ENCODE data around the gene CCDC106.

CCDC106 gene

GRCh38 chr19:55647732-55648584 is at the start of gene CCDC106:
Gene CCDC106 (plus strand): TSS chr19:55648212. CDS start chr19:55649047, 835 bp downstream.
- peak; percentile 91 for DNase-seq

- DNase-seq: peak; percentile 96
Observed at GRCh38 chr19:55598719-55599467, 49.1 kb upstream of the CCDC106 start.

GRCh38 chr19:55599468-55599841 is 48.6 kb upstream of the CCDC106 start, which contains the start of gene FIZ1:
Gene FIZ1 (minus strand): TSS chr19:55599517. CDS start chr19:55597865, 1,652 bp downstream.
- peak; percentile 100 for DNase-seq

GRCh38 chr19:55599842-55600661 is 48.0 kb upstream of the CCDC106 start, which contains the start of gene ZNF524:
Gene ZNF524 (plus strand): TSS chr19:55600288. CDS start chr19:55602113, 1,825 bp downstream.
- peak; percentile 99 for DNase-seq

GRCh38 chr19:55600662-55601028 is 47.4 kb upstream of the CCDC106 start:
- no peak for DNase-seq

- peak; percentile 42 for DNase-seq
Observed at GRCh38 chr19:55601084-55601483, 46.9 kb upstream of the CCDC106 start.

- no peak for DNase-seq
Observed at GRCh38 chr19:55602104-55603001, 45.7 kb upstream of the CCDC106 start.

GRCh38 chr19:55603115-55603514 is 44.9 kb upstream of the CCDC106 start:
- no peak for DNase-seq

- DNase-seq: no peak
Observed at GRCh38 chr19:55603581-55604292, 44.3 kb upstream of the CCDC106 start.

- DNase-seq: peak; percentile 99
Observed at GRCh38 chr19:55605207-55605636, 42.8 kb upstream of the CCDC106 start.

GRCh38 chr19:55605637-55606470 is 42.2 kb upstream of the CCDC106 start, which contains the start of gene ZNF865:
Gene ZNF865 (plus strand): TSS chr19:55605647. CDS start chr19:55613619, 7,972 bp downstream.
- DNase-seq: peak; percentile 88

GRCh38 chr19:55606471-55606787 is 41.6 kb upstream of the CCDC106 start:
- no peak for DNase-seq

- no peak for DNase-seq
Observed at GRCh38 chr19:55606817-55607216, 41.2 kb upstream of the CCDC106 start.

GRCh38 chr19:55609326-55609725 is 38.7 kb upstream of the CCDC106 start:
- DNase-seq: no peak

- no peak for DNase-seq
Observed at GRCh38 chr19:55611300-55611982, 36.6 kb upstream of the CCDC106 start.

- DNase-seq: no peak
Observed at GRCh38 chr19:55611983-55612645, 35.9 kb upstream of the CCDC106 start.

- DNase-seq: no peak
Observed at GRCh38 chr19:55613396-55613795, 34.6 kb upstream of the CCDC106 start.

GRCh38 chr19:55613930-55614710 is 33.9 kb upstream of the CCDC106 start:
- DNase-seq: no peak
